Panc1 (cell line): Measurements from ENCODE around the gene RAB12. TPM values are rescaled to one million over a fixed set of nuclear protein-coding genes. Genes with fewer than 3 reads are reported as not detected.

Source experiments
- ATAC-seq: fragments of 200-7000 bp; cut with Tn5 transposase; 2 replicates; pipeline ENCODE4 v1.9.1; 2020; ENCODE audit warnings: mild to moderate bottlenecking, moderate library complexity
- BruUV-seq: library from RNA; stranded (reverse); fragments of 400-500 nt; replicated peaks from 2 replicates; lab custom pipeline; 2021; lab: Mats Ljungman, UMichigan
- CTCF ChIA-PET: fragments of 300-600 bp; sonication (Branson Sonifier 250); formaldehyde crosslinking; loops from one replicate; lab custom pipeline; 2022; ENCODE audit warnings: antibody characterized with exemption; lab: Charles Lee
- POLR2A ChIA-PET: fragments of 300-600 bp; sonication (Branson Sonifier 250); formaldehyde crosslinking; loops from one replicate; lab custom pipeline; 2022; ENCODE audit warnings: antibody characterized with exemption; lab: Charles Lee
- DNase-seq: peaks from one replicate; pipeline ENCODE4 v3.0.0-alpha.2; 2010; ENCODE audit warnings: low read depth, low spot score
- H3K27ac ChIP-seq: 2 replicates; pipeline ENCODE4 v1.5.1; 2011; ENCODE audit warnings: mild to moderate bottlenecking, low read length, inconsistent platforms
- H3K27me3 ChIP-seq: fragments of 200-500 bp; sonication (Bioruptor generic); 2 replicates; pipeline ENCODE4 v1.6.0; 2014; ENCODE audit warnings: low read length, inconsistent platforms; ENCODE audit not compliant: control insufficient read depth, insufficient read depth
- H3K36me3 ChIP-seq: fragments of 200-500 bp; sonication (Bioruptor generic); 2 replicates; pipeline ENCODE4 v1.5.1; 2014; ENCODE audit warnings: inconsistent platforms, mild to moderate bottlenecking, low read length, moderate library complexity; ENCODE audit not compliant: control insufficient read depth, insufficient read depth
- H3K4me1 ChIP-seq: 2 replicates; pipeline ENCODE4 v1.5.1; 2011; ENCODE audit warnings: inconsistent platforms, mild to moderate bottlenecking, low read length, moderate library complexity; ENCODE audit not compliant: control insufficient read depth, insufficient read depth
- H3K4me3 ChIP-seq, 2 experiments: 2 replicates each; pipeline ENCODE4 v1.5.1; 2011 to 2012; ENCODE audit warnings: low read depth in 2 of 2, low read length in 2 of 2, mild to moderate bottlenecking in 2 of 2, inconsistent platforms in 1 of 2, moderate library complexity in 1 of 2
- H3K9me3 ChIP-seq: fragments of 200-500 bp; sonication (Bioruptor generic); 2 replicates; pipeline ENCODE4 v1.5.1; 2014; ENCODE audit warnings: low read depth, mild to moderate bottlenecking, inconsistent platforms, low read length, moderate library complexity; ENCODE audit not compliant: control insufficient read depth, insufficient read depth
- CTCF ChIP-seq: fragments of 450-650 bp; IDR thresholded peaks from 2 replicates; pipeline ENCODE4 v1.5.1; 2017; ENCODE audit warnings: mild to moderate bottlenecking
- POLR2AphosphoS5 ChIP-seq: IDR thresholded peaks from 2 replicates; pipeline ENCODE4 v1.6.1; 2012; ENCODE audit warnings: mild to moderate bottlenecking, low read depth, low read length, moderate library complexity
- REST ChIP-seq, 2 experiments: IDR thresholded peaks; 2 replicates each; pipeline ENCODE4 v1.6.1; 2011 to 2012; ENCODE audit warnings: low read depth in 2 of 2, control low read depth in 1 of 2, low read length in 1 of 2, mild to moderate bottlenecking in 1 of 2, moderate library complexity in 1 of 2; ENCODE audit not compliant: insufficient read depth in 1 of 2
- SIN3A ChIP-seq: IDR thresholded peaks from 2 replicates; pipeline ENCODE4 v1.6.1; 2012; ENCODE audit warnings: low read depth, mild to moderate bottlenecking, low read length, moderate library complexity, borderline replicate concordance; ENCODE audit not compliant: insufficient read depth
- TCF7L2 ChIP-seq: IDR thresholded peaks from 2 replicates; pipeline ENCODE4 v1.6.1; 2011; ENCODE audit warnings: mild to moderate bottlenecking, low read depth, low read length, inconsistent platforms
- in situ Hi-C: cut with HindIII; loops from 2 replicates; pipeline ENCODE4 v1.10.0; 2016; ENCODE audit warnings: low sequenced_read_pairs, low pct_unique_long_range_greater_than_20kb
- intact Hi-C: fragments of 100-400 bp; cut with micrococcal nuclease; formaldehyde crosslinking; loops from one replicate; pipeline ENCODE4 v1.10.0; 2022; ENCODE audit not compliant: unreplicated experiment
- total RNA-seq: library from RNA; stranded (reverse); gene quantifications from one replicate; pipeline ENCODE4 v1.2.1, GENCODE V29; 2021; ENCODE audit not compliant: unreplicated experiment

Gene RAB12
- total RNA-seq, 1 experiment from 2014 or later: 35.7 TPM

- Histone ChIP-seq H3K9me3 (no peaks in the 10 kb centered on the region), H3K4me1 (peaks cover 2% of the 10 kb centered on the region; the same call in 1 of the 2 replicates), H3K27me3 (no peaks in the 10 kb centered on the region), H3K4me3 (no peak overlapping the region), H3K27ac (no peak overlapping the region), H3K36me3 (no peaks in the 10 kb centered on the region)
- no peak for TF ChIP-seq SIN3A
- DNase-seq: no peak
- ChIA-PET POLR2A (no interaction called here), CTCF (no interaction called here)
- BruUV-seq: no TSS peak
- in situ Hi-C loops (no loop called here), intact Hi-C loops (no loop called here)
- no peak for ATAC-seq
Observed at GRCh38 chr18:8584798-8585197, 24.4 kb upstream of the RAB12 start.

GRCh38 chr18:8586941-8587340, 22.3 kb upstream of the RAB12 start:
- Histone ChIP-seq H3K4me3 (no peak overlapping the region), H3K4me1 (peaks cover 2% of the 10 kb centered on the region; the same call in 1 of the 2 replicates), H3K27me3 (no peaks in the 10 kb centered on the region), H3K27ac (no peak overlapping the region), H3K9me3 (no peaks in the 10 kb centered on the region), H3K36me3 (no peaks in the 10 kb centered on the region)
- ChIA-PET POLR2A (no interaction called here), CTCF (no interaction called here)
- DNase-seq: no peak
- TF ChIP-seq SIN3A: no peak
- TF ChIP-seq POLR2AphosphoS5: no peak
- TF ChIP-seq REST (IDR thresholded peaks at IDR 0.05; ENCODE audit: insufficient read depth in 1 of 2, low read depth in 2 of 2, low read length in 1 of 2): no peak
- TF ChIP-seq CTCF: no peak
- TF ChIP-seq TCF7L2: no peak
- no peak for ATAC-seq
- BruUV-seq: no TSS peak
- in situ Hi-C loops (no loop called here), intact Hi-C loops (no loop called here)

GRCh38 chr18:8595445-8595844, 13.8 kb upstream of the RAB12 start:
- Histone ChIP-seq H3K27ac (no peak overlapping the region), H3K36me3 (no peaks in the 10 kb centered on the region), H3K27me3 (0 out of 2 replicates have a peak, but pooled peaks cover 4% of the 10 kb centered on the region), H3K4me3 (no peak overlapping the region), H3K9me3 (no peaks in the 10 kb centered on the region), H3K4me1 (no peaks in the 10 kb centered on the region)
- BruUV-seq: no TSS peak
- ATAC-seq: no peak
- in situ Hi-C loops (no loop called here), intact Hi-C loops (no loop called here)
- ChIA-PET CTCF (no interaction called here), POLR2A (no interaction called here)
- no peak for DNase-seq
- TF ChIP-seq SIN3A: no peak
- no peak for TF ChIP-seq REST (IDR thresholded peaks at IDR 0.05; ENCODE audit: insufficient read depth in 1 of 2, low read depth in 2 of 2, low read length in 1 of 2)
- no peak for TF ChIP-seq CTCF
- TF ChIP-seq TCF7L2: no peak
- TF ChIP-seq POLR2AphosphoS5: no peak
